Left lung (tissue), 10 donors: ENCODE results near the gene VAC14. TPM values are rescaled to one million over a fixed set of nuclear protein-coding genes. Genes with fewer than 3 reads are reported as not detected.

ENCODE experiments used
- ATAC-seq: fragments of 200-7000 bp; cut with Tn5 transposase; one replicate; pipeline ENCODE4 v1.9.1; 2020; ENCODE audit warnings: moderate library complexity
- DNase-seq, 4 donors: peaks; one replicate each; pipeline ENCODE4 v3.0.0-alpha.2; 2013 to 2020
- H3K27ac ChIP-seq, 2 donors: fragments of 200-600 bp; sonication (generic) in 1 of 2; one replicate each; pipeline versions ENCODE4 v1.5.0 to v1.8.0; 2020 to 2021
- H3K27me3 ChIP-seq, 2 donors: fragments of 200-600 bp; sonication (generic) in 1 of 2; one replicate each; pipeline versions ENCODE4 v1.5.0 to v1.8.0; 2020 to 2021
- H3K36me3 ChIP-seq, 2 donors: fragments of 200-600 bp; sonication (generic) in 1 of 2; one replicate each; pipeline versions ENCODE4 v1.5.0 to v1.8.0; 2020 to 2021
- H3K4me1 ChIP-seq, 2 donors: fragments of 200-600 bp; one replicate each; pipeline ENCODE4 v1.8.0; 2021
- H3K4me3 ChIP-seq, 2 donors: fragments of 200-600 bp; sonication (generic) in 1 of 2; one replicate each; pipeline versions ENCODE4 v1.5.0 to v1.8.0; 2020 to 2021; ENCODE audit warnings: mild to moderate bottlenecking in 1 of 2
- H3K9me3 ChIP-seq, 2 donors: fragments of 200-600 bp; sonication (generic) in 1 of 2; one replicate each; pipeline versions ENCODE4 v1.5.0 to v1.8.0; 2020 to 2021
- intact Hi-C, 2 donors: fragments of 100-400 bp; cut with DNase I; formaldehyde crosslinking; loops; one replicate each; pipeline versions ENCODE4 v1.11.2 to v1.14.2; 2022
- polyA plus RNA-seq, 6 donors: library from polyadenylated mRNA; unstranded; fragments of 120-200 nt; gene quantifications; one replicate each; pipeline ENCODE4 v1.2.1, GENCODE V29; 2013; ENCODE audit not compliant: insufficient read length in 6 of 6
- total RNA-seq, 2 donors: library from RNA; stranded (reverse); fragmentation: NEBNext Ultra II Directional; extraction: Animal tissue kit (Norgen Biotek cat#: 25700); gene quantifications; one replicate each; pipeline ENCODE4 v1.2.1, GENCODE V29; 2021
- TF ChIP-seq, protein P1 (sequence below), 2 donors: fragments of 200-600 bp; sonication (generic) in 1 of 2; IDR thresholded peaks; one replicate each; pipeline versions ENCODE4 v1.5.0 to v1.8.0; 2021; ENCODE audit warnings: antibody characterized with exemption in 2 of 2
- donor health status: DM: no; HTN: yes; CAD: no.
- donor health status: DM: no; HTN: no; CAD: no.

VAC14 gene
- total and polyA plus RNA-seq, 8 donors: 22.2 to 53.2 (median 29.2) TPM

DNA sequence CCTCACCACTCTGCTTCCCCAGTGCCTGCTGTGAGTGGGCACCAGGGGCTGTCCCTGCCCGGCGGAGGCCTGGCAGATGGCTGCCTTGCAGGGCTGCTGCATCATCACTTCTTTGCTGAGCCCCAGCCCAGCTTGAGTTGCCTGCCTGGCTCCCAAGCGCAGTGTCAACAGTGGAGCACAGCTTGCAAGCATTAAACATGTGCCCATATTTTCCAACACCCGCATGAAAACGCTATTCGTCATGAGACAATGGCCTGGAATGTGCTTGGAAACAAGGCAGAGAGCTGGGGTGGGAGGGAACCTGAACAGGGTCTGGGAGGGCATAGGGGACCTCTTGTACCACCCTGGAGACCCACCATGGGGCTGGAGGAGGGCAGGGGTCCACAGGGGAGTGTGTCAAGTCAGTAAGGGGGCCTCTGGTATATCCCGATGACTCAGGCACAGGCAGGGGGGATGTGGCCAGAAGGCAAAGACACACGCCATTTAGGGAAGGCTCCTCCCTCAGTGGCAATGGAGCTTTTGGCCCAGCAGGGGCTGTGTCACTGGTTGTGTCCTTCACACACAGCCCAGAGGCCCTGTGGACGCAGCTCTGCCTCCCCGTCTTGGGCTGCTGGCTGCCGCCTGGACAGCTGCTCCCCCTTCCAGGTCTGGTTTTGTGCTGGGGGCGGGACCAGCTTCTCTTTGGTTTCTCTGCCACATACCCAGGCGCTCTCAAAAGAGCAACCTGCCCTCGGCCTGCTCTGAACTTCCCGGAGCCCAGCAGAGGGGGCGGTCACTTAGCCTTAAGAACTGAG lies 97.7 kb downstream of the VAC14 start:
- no peaks in the 10 kb centered on the region for H3K9me3 ChIP-seq
- intact Hi-C loops: no loop called here
- DNase-seq (no peak), ATAC-seq (peak; percentile 22)
- TF ChIP-seq, protein P1, sequence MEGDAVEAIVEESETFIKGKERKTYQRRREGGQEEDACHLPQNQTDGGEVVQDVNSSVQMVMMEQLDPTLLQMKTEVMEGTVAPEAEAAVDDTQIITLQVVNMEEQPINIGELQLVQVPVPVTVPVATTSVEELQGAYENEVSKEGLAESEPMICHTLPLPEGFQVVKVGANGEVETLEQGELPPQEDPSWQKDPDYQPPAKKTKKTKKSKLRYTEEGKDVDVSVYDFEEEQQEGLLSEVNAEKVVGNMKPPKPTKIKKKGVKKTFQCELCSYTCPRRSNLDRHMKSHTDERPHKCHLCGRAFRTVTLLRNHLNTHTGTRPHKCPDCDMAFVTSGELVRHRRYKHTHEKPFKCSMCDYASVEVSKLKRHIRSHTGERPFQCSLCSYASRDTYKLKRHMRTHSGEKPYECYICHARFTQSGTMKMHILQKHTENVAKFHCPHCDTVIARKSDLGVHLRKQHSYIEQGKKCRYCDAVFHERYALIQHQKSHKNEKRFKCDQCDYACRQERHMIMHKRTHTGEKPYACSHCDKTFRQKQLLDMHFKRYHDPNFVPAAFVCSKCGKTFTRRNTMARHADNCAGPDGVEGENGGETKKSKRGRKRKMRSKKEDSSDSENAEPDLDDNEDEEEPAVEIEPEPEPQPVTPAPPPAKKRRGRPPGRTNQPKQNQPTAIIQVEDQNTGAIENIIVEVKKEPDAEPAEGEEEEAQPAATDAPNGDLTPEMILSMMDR (IDR thresholded peaks at IDR 0.05): no peak
- peak overlapping the region; percentile 65 to 67 for H3K27ac ChIP-seq
- peaks cover 18 to 46% of the 10 kb centered on the region in 2 donors for H3K4me1 ChIP-seq
- H3K4me3 ChIP-seq: no peak overlapping the region
- H3K36me3 ChIP-seq: peaks cover 0 to 16% of the 10 kb centered on the region in 2 donors
- no peaks in the 10 kb centered on the region for H3K27me3 ChIP-seq

DNA sequence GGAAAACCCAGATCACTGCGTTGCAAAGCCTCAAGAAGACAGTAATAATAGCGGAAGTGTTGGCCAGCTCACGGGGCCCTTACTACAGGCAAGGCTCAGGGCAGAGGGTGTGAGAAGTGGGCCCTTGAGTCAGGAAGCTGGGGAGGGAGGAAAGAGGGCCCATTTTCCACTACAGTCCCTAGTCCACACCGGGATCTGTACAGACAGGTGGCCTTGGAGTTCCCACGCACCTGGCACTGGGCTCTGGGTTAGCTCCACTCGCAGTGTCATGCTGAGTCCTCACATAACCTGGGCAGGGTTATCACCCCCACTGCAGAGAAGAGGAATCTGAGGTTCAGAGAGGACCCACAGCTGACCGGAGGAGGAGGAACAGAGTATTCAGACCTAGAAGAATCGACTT lies 98.3 kb downstream of the VAC14 start:
- intact Hi-C loops: no loop called here
- peak; percentile 60 for ATAC-seq

DNA sequence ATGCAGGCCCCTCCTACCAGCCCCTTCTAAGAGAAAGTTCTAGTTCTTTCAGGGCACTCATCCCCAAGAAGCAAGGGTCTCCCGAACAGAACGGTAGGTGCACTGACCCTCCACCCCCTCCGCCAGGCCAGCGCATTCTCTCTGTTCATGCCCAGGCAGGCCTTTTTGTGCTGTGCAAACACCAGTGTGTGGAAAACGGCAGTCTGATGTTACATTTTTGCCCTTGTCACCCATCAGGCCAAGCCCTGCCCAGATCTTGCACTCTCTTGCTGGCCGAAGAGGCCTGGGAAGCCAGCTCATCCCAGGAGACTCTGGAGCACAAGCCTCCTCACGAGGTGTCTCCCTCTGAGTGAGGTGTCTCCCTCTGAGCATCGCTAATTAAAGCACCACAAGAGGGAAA lies 99.0 kb downstream of the VAC14 start:
- H3K4me1 ChIP-seq: peaks cover 23 to 49% of the 10 kb centered on the region in 2 donors
- peaks cover 0 to 22% of the 10 kb centered on the region in 2 donors for H3K36me3 ChIP-seq
- no peak overlapping the region for H3K27ac ChIP-seq
- ATAC-seq (no peak), DNase-seq (no peak)
- H3K9me3 ChIP-seq: no peaks in the 10 kb centered on the region
- no peaks in the 10 kb centered on the region for H3K27me3 ChIP-seq
- H3K4me3 ChIP-seq: no peak overlapping the region
- TF ChIP-seq, protein P1 (IDR thresholded peaks at IDR 0.05): no peak
- intact Hi-C loops: no loop called here

More for the DNA sequence above, 98.3 kb downstream of the VAC14 start:
- no peak overlapping the region for H3K4me3 ChIP-seq
- H3K4me1 ChIP-seq: peaks cover 21 to 48% of the 10 kb centered on the region in 2 donors
- no peak for DNase-seq
- TF ChIP-seq, protein P1 (IDR thresholded peaks at IDR 0.05): no peak
- H3K36me3 ChIP-seq: peaks cover 0 to 21% of the 10 kb centered on the region in 2 donors
- H3K27me3 ChIP-seq: no peaks in the 10 kb centered on the region
- peak overlapping the region; percentile 65 to 67 for H3K27ac ChIP-seq
- H3K9me3 ChIP-seq: no peaks in the 10 kb centered on the region

DNA sequence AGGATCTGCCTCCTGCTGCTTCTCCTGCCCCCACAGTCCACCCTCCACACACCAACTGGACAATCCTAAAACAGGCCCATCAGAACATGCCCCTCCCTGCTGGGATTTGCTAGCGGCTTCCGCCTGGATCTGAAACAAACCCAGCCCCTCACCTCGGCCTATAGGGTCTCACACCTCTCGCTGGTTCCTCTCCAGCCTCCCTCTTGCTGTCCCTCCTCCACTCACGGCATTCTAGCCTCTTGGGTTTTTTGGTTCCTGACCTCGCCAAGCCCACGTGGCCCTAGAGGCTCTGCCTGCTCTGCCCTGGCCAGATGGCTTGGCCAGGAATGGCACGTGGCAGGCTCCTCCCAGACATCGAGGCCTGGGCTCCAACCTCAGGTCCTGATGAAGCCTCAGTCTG lies 99.4 kb downstream of the VAC14 start:
- intact Hi-C loops: no loop called here
- Histone ChIP-seq H3K4me1 (peaks cover 19 to 49% of the 10 kb centered on the region in 2 donors), H3K27ac (no peak overlapping the region), H3K27me3 (no peaks in the 10 kb centered on the region), H3K4me3 (no peak overlapping the region), H3K9me3 (no peaks in the 10 kb centered on the region), H3K36me3 (peaks cover 0 to 22% of the 10 kb centered on the region in 2 donors)
- TF ChIP-seq, protein P1 (IDR thresholded peaks at IDR 0.05): no peak
- no peak for DNase-seq
- no peak for ATAC-seq

DNA sequence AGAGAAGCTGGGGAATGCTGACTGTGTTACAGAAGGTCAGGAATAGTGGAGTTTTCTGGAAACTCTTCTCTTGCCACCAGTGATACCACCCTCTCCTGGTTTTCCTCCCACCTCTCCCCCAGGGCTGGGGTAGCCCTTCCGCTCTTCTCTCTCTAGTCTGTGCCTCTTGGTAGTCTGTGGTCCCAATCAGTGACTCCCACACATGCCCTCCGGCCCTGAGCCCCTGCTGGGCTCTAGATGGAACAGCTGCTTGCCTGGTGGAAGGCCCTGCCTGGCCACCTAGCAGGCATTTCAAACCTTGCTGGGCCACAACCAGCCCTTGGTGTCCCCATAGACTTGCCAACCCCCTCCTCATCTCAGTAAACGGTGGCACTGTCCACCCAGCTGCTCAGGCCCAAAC lies 99.9 kb downstream of the VAC14 start:
- peaks cover 0 to 22% of the 10 kb centered on the region in 2 donors for H3K36me3 ChIP-seq
- TF ChIP-seq, protein P1 (IDR thresholded peaks at IDR 0.05): no peak
- H3K9me3 ChIP-seq: no peaks in the 10 kb centered on the region
- no peak overlapping the region for H3K4me3 ChIP-seq
- ATAC-seq (no peak), DNase-seq (no peak)
- peaks cover 21 to 52% of the 10 kb centered on the region in 2 donors for H3K4me1 ChIP-seq
- no peaks in the 10 kb centered on the region for H3K27me3 ChIP-seq
- intact Hi-C loops: no loop called here
- H3K27ac ChIP-seq: peak overlapping the region in 1 of 2 donors; percentile 7
